Parathyroid adenoma (tissue), 2 donors: Measurements from ENCODE around the gene ZBTB46.

Experiments
- H2AFZ ChIP-seq: fragments of 300-600 bp; sonication (generic); one replicate; pipeline ENCODE4 v1.7.0; 2017; ENCODE audit warnings: antibody characterized with exemption, mild to moderate bottlenecking
- H3K27ac ChIP-seq: fragments of 300-600 bp; sonication (generic); one replicate; pipeline ENCODE4 v1.7.0; 2017
- H3K27me3 ChIP-seq: fragments of 300-600 bp; sonication (generic); one replicate; pipeline ENCODE4 v1.7.0; 2017; ENCODE audit warnings: low read length; ENCODE audit not compliant: control insufficient read depth, insufficient read depth
- H3K36me3 ChIP-seq: fragments of 300-600 bp; sonication (generic); one replicate; pipeline ENCODE4 v1.7.0; 2017; ENCODE audit warnings: low read length; ENCODE audit not compliant: control insufficient read depth, insufficient read depth
- H3K4me1 ChIP-seq: fragments of 300-600 bp; sonication (generic); one replicate; pipeline ENCODE4 v1.7.0; 2017; ENCODE audit warnings: control low read depth
- H3K4me2 ChIP-seq: fragments of 300-600 bp; sonication (generic); one replicate; pipeline ENCODE4 v1.7.0; 2017; ENCODE audit warnings: low read length
- H3K4me3 ChIP-seq: fragments of 300-600 bp; sonication (generic); one replicate; pipeline ENCODE4 v1.7.0; 2017; ENCODE audit warnings: low read depth, low read length
- H3K79me2 ChIP-seq: fragments of 300-600 bp; sonication (generic); one replicate; pipeline ENCODE4 v1.7.0; 2017; ENCODE audit warnings: control low read depth
- H3K9ac ChIP-seq: fragments of 300-600 bp; sonication (generic); one replicate; pipeline ENCODE4 v1.7.0; 2017; ENCODE audit warnings: mild to moderate bottlenecking
- H3K9me3 ChIP-seq: fragments of 300-600 bp; sonication (generic); one replicate; pipeline ENCODE4 v1.7.0; 2017; ENCODE audit warnings: low read length; ENCODE audit not compliant: control insufficient read depth
- CTCF ChIP-seq: fragments of 300-600 bp; sonication (generic); IDR thresholded peaks from one replicate; pipeline ENCODE4 v1.7.0; 2017; ENCODE audit warnings: antibody characterized with exemption, mild to moderate bottlenecking
- donor health status: primary hyperparathyroidism.

ZBTB46 gene

DNA sequence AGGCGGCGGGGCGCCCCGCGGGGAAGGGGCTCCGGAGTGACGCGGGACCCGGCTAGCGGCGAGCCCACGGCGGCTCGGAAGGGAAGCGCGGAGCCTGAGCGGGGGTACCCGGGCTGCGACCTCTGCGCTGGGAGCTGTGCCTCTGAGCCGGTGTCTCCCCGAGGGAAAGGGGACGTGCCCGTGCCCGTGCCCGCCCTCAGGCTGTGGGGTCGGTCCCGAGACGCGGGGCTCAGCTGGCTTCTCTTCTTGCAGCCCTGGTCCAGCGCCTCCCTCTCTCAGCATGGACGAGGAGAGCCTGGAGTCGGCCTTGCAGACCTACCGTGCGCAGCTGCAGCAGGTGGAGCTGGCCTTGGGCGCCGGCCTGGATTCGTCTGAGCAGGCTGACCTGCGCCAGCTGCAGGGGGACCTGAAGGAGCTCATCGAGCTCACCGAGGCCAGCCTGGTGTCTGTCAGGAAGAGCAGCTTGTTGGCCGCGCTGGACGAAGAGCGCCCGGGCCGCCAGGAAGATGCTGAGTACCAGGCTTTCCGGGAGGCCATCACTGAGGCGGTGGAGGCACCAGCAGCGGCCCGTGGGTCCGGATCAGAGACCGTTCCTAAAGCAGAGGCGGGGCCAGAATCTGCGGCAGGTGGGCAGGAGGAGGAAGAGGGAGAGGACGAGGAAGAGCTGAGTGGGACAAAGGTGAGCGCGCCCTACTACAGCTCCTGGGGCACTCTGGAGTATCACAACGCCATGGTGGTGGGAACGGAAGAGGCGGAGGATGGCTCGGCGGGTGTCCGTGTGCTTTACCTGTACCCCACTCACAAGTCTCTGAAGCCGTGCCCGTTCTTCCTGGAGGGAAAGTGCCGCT is 122.5 kb downstream of the ZBTB46 start:
- H2AFZ ChIP-seq, result no peak overlapping the region
- no peaks in the 10 kb centered on the region for H3K36me3 ChIP-seq
- peak overlapping the region; percentile 84 for H3K4me3 ChIP-seq
- TF ChIP-seq CTCF, result no peak
- H3K9me3 ChIP-seq, result no peaks in the 10 kb centered on the region
- H3K9ac ChIP-seq, result no peak overlapping the region
- peak overlapping the region; percentile 2 for H3K27ac ChIP-seq
- H3K4me2 ChIP-seq, result peak overlapping the region; percentile 96
- H3K4me1 ChIP-seq, result peaks cover 9% of the 10 kb centered on the region
- peaks cover 37% of the 10 kb centered on the region for H3K79me2 ChIP-seq
- H3K27me3 ChIP-seq, result no peaks in the 10 kb centered on the region

DNA sequence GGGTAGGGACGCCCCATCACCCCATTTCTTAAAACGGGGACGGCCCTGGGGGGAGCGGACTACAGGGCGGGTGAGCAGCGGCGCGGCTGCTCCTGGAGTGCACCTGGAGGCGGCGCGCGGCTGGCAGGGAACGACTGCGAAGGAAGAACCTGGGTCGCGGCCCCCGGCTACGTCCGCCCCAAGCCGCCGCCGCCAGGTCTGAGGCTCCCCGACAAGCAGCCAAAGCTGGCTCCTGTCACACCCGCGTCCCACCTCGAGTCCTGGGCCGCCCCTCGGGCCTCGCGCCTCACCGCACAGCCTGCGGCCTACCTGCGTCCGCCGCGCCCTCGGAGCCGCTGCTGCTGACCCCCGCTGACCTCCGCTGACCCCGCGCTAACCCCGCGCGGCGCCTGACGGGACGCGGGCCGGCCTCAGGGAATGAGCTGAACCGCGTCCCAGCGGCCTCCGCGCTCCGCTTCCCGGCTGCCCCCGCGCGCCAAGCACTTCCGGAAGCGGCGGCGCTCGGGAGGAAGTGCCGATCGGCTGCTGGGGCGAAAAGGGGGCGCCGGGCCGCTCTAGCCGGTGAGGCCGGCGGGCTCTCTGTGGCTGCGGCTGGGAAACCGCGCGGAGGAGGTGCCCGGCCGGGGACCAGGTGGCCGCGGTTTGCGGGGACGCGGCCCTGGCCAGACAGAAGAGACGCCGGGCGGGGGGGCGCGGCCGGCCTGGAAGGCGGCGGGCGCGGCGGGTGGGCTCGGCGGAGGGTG is 123.3 kb downstream of the ZBTB46 start, which contains the start of the genes ARFRP1 and ZGPAT:
TSS of gene ARFRP1 (minus strand) at position 419 of the 743 bp plus-strand sequence. CDS start 885 bp downstream, outside the sequence.
TSS of gene ZGPAT (plus strand) at position 482 of the 743 bp plus-strand sequence. CDS start 542 bp downstream, outside the sequence.
- Histone ChIP-seq H3K27me3 (no peaks in the 10 kb centered on the region), H3K4me1 (peaks cover 9% of the 10 kb centered on the region), H2AFZ (peak within 1 kb of the TSS; percentile 92), H3K4me3 (peak within 1 kb of the TSS; percentile 84), H3K9ac (peak within 1 kb of the TSS; percentile 83), H3K9me3 (no peaks in the 10 kb centered on the region), H3K27ac (peak within 1 kb of the TSS; percentile 83), H3K79me2 (peaks cover 38% of the 10 kb centered on the region), H3K4me2 (peak within 1 kb of the TSS; percentile 96), H3K36me3 (no peaks in the 10 kb centered on the region)
- no peak for TF ChIP-seq CTCF

GRCh38 chr20:63706852-63707557 is 124.1 kb downstream of the ZBTB46 start:
- H3K4me3 ChIP-seq, result peak overlapping the region; percentile 84
- TF ChIP-seq CTCF, result peak; percentile 56
- peak overlapping the region; percentile 92 for H2AFZ ChIP-seq
- peak overlapping the region; percentile 83 for H3K9ac ChIP-seq
- H3K9me3 ChIP-seq, result no peaks in the 10 kb centered on the region
- no peaks in the 10 kb centered on the region for H3K27me3 ChIP-seq
- H3K4me2 ChIP-seq, result peak overlapping the region; percentile 96
- peak overlapping the region; percentile 83 for H3K27ac ChIP-seq
- no peaks in the 10 kb centered on the region for H3K36me3 ChIP-seq
- H3K4me1 ChIP-seq, result peaks cover 9% of the 10 kb centered on the region
- H3K79me2 ChIP-seq, result peaks cover 39% of the 10 kb centered on the region

GRCh38 chr20:63706027-63706695 is 124.9 kb downstream of the ZBTB46 start:
- Histone ChIP-seq H3K4me3 (no peak overlapping the region), H3K27ac (peak overlapping the region; percentile 83), H3K4me1 (peaks cover 9% of the 10 kb centered on the region), H3K27me3 (no peaks in the 10 kb centered on the region), H2AFZ (no peak overlapping the region), H3K9me3 (no peaks in the 10 kb centered on the region), H3K79me2 (peaks cover 44% of the 10 kb centered on the region), H3K36me3 (no peaks in the 10 kb centered on the region), H3K9ac (no peak overlapping the region), H3K4me2 (peak overlapping the region; percentile 96)
- TF ChIP-seq CTCF, result no peak
